ENCODE data around the gene MSI2.

- TF ChIP-seq CTCF (IDR thresholded peaks at IDR 0.05) (no peak), POLR2A (IDR thresholded peaks at IDR 0.05) (no peak)
Measured at GRCh38 chr17:57487573-57487972, 231.2 kb downstream of the MSI2 start.
